Astrocyte of the spinal cord (primary cell): Measurements from ENCODE around the gene SCMH1.
A peak's percentile ranks its signal among the peaks of the same experiment; 100 is the strongest.

Experiments used
- DNase-seq: peaks from one replicate; pipeline ENCODE4 v3.0.0; 2011; ENCODE audit warnings: low read depth, low spot score
- H3K4me3 ChIP-seq: 2 replicates; pipeline ENCODE4 v1.5.1; 2011; ENCODE audit warnings: low read depth, mild to moderate bottlenecking, low read length, moderate library complexity
- CTCF ChIP-seq: IDR thresholded peaks from 2 replicates; pipeline ENCODE4 v1.5.1; 2012; ENCODE audit warnings: low read depth, mild to moderate bottlenecking, low read length, inconsistent platforms
- in situ Hi-C: cut with HindIII; loops from 2 replicates; pipeline ENCODE4 v1.10.0; 2017; ENCODE audit warnings: low sequenced_read_pairs

The SCMH1 gene

GRCh38 chr1:41101076-41101475, 141.0 kb downstream of the SCMH1 start:
- in situ Hi-C loops: no loop called here
- DNase-seq: no peak
- no peak for TF ChIP-seq CTCF

GRCh38 chr1:41100170-41100569, 141.9 kb downstream of the SCMH1 start:
- no peak for DNase-seq
- H3K4me3 ChIP-seq: no peak overlapping the region
- in situ Hi-C loops: no loop called here
- no peak for TF ChIP-seq CTCF

More at GRCh38 chr1:41101076-41101475, 141.0 kb downstream of the SCMH1 start:
- no peak overlapping the region for H3K4me3 ChIP-seq

- DNase-seq: no peak
- no peak overlapping the region for H3K4me3 ChIP-seq
- in situ Hi-C loops: no loop called here
- no peak for TF ChIP-seq CTCF
Observed at GRCh38 chr1:41098730-41099460, 143.2 kb downstream of the SCMH1 start.

GRCh38 chr1:41097105-41097504, 145.0 kb downstream of the SCMH1 start:
- peak; percentile 22 for DNase-seq
- H3K4me3 ChIP-seq: no peak overlapping the region
- in situ Hi-C loops: no loop called here
- no peak for TF ChIP-seq CTCF

- no peak for TF ChIP-seq CTCF
- in situ Hi-C loops: no loop called here
- DNase-seq: no peak
- H3K4me3 ChIP-seq: no peak overlapping the region
Observed at GRCh38 chr1:41093826-41094225, 148.3 kb downstream of the SCMH1 start.

- no peak for DNase-seq
- in situ Hi-C loops: no loop called here
- H3K4me3 ChIP-seq: no peak overlapping the region
- TF ChIP-seq CTCF: no peak
Observed at GRCh38 chr1:41086921-41087320, 155.2 kb downstream of the SCMH1 start.
